SK-N-SH treated with all-trans-retinoic acid at 6 μM for 48 hours (cell line): ENCODE results near the gene NTM.

Experiments used
- ATAC-seq: fragments of 200-7000 bp; cut with Tn5 transposase; 3 replicates; pipeline ENCODE4 v1.9.1; 2020; ENCODE audit warnings: mild to moderate bottlenecking, moderate library complexity
- ARNTL ChIP-seq: fragments of 450-650 bp; formaldehyde crosslinking; IDR thresholded peaks from 2 replicates; pipeline ENCODE4 v1.5.0; 2020; ENCODE audit warnings: low read depth, mild to moderate bottlenecking, moderate library complexity, borderline replicate concordance
- BACH2 ChIP-seq: fragments of 250-450 bp; sonication (Bioruptor Pico); IDR thresholded peaks from 2 replicates; pipeline ENCODE4 v1.9.0; 2021; ENCODE audit warnings: mild to moderate bottlenecking, borderline replicate concordance
- ESRRG ChIP-seq: fragments of 250-450 bp; sonication (Bioruptor Pico); IDR thresholded peaks from 2 replicates; pipeline ENCODE4 v1.6.1; 2021; ENCODE audit warnings: mild to moderate bottlenecking
- GLIS3 ChIP-seq: fragments of 250-450 bp; sonication (Bioruptor Pico); IDR thresholded peaks from 2 replicates; pipeline ENCODE4 v1.5.0; 2020; ENCODE audit warnings: mild to moderate bottlenecking, moderate library complexity
- ISL1 ChIP-seq: fragments of 250-450 bp; sonication (Bioruptor Pico); IDR thresholded peaks from 2 replicates; pipeline ENCODE4 v2.1.2; 2022; ENCODE audit warnings: mild to moderate bottlenecking, moderate library complexity
- OSR1 ChIP-seq: fragments of 250-450 bp; sonication (Bioruptor Pico); IDR thresholded peaks from 2 replicates; pipeline ENCODE4 v1.8.0; 2022; ENCODE audit warnings: moderate library complexity, mild to moderate bottlenecking, inconsistent platforms
- PATZ1 ChIP-seq: fragments of 250-450 bp; sonication (Bioruptor Pico); IDR thresholded peaks from 2 replicates; pipeline ENCODE4 v1.8.0; 2020; ENCODE audit warnings: mild to moderate bottlenecking, moderate library complexity, borderline replicate concordance
- POU6F1 ChIP-seq: fragments of 250-450 bp; sonication (Bioruptor Pico); IDR thresholded peaks from 2 replicates; pipeline ENCODE4 v1.8.0; 2021; ENCODE audit warnings: low read depth, mild to moderate bottlenecking, moderate library complexity, borderline replicate concordance
- TCF4 ChIP-seq: fragments of 250-450 bp; sonication (Bioruptor Pico); IDR thresholded peaks from 2 replicates; pipeline ENCODE4 v1.8.0; 2021; ENCODE audit warnings: mild to moderate bottlenecking, moderate library complexity, borderline replicate concordance
- TOX ChIP-seq: fragments of 250-450 bp; sonication (Bioruptor Pico); IDR thresholded peaks from 2 replicates; pipeline ENCODE4 v1.8.0; 2021; ENCODE audit warnings: mild to moderate bottlenecking, moderate library complexity, borderline replicate concordance
- TSHZ2 ChIP-seq: fragments of 250-450 bp; sonication (Bioruptor Pico); IDR thresholded peaks from 2 replicates; pipeline ENCODE4 v1.5.0; 2020; ENCODE audit warnings: mild to moderate bottlenecking, moderate library complexity
- ZC3H10 ChIP-seq: fragments of 250-450 bp; sonication (Bioruptor Pico); IDR thresholded peaks from 2 replicates; pipeline ENCODE4 v1.5.1; 2021; ENCODE audit warnings: mild to moderate bottlenecking, moderate library complexity
- ZFP3 ChIP-seq: fragments of 250-450 bp; sonication (Bioruptor Pico); IDR thresholded peaks from 2 replicates; pipeline ENCODE4 v1.5.0; 2020; ENCODE audit warnings: mild to moderate bottlenecking, moderate library complexity
- ZFP30 ChIP-seq: fragments of 450-650 bp; formaldehyde crosslinking; IDR thresholded peaks from 2 replicates; pipeline ENCODE4 v1.5.0; 2022; ENCODE audit warnings: mild to moderate bottlenecking, moderate library complexity
- ZNF565 ChIP-seq: fragments of 450-650 bp; formaldehyde crosslinking; conservative IDR thresholded peaks from 2 replicates; pipeline ENCODE4 v1.5.0; 2020; ENCODE audit warnings: low read depth, mild to moderate bottlenecking, moderate library complexity
- ZNF70 ChIP-seq: fragments of 450-650 bp; formaldehyde crosslinking; IDR thresholded peaks from 2 replicates; pipeline ENCODE4 v1.5.0; 2020; ENCODE audit warnings: mild to moderate bottlenecking, moderate library complexity
- ZNF8 ChIP-seq: fragments of 450-650 bp; formaldehyde crosslinking; IDR thresholded peaks from 2 replicates; pipeline ENCODE4 v1.5.0; 2020; ENCODE audit warnings: mild to moderate bottlenecking, moderate library complexity

Gene NTM

DNA sequence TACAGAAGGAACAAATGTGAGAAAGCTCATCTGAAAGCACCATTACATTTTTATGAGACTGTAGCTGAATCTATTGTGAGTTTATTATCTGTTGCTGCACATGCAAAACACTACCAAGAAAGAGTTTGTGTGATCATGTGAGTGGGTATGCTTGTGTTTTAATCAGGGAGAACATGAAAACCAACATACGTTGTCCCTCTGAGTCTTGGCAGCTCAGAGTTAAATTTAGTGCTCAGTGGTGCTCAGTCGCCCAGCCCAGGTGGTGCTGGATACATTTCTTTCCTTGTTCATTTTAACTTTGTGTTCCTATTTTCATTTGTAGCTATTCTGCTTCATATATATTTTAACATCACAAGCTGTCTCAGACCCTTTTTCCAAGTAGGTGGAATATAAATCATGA, 500.6 kb downstream of the NTM start (continued):
- TF ChIP-seq PATZ1 (CRISPR knock-in tag) (no peak), TCF4 (CRISPR knock-in tag) (no peak)

DNA sequence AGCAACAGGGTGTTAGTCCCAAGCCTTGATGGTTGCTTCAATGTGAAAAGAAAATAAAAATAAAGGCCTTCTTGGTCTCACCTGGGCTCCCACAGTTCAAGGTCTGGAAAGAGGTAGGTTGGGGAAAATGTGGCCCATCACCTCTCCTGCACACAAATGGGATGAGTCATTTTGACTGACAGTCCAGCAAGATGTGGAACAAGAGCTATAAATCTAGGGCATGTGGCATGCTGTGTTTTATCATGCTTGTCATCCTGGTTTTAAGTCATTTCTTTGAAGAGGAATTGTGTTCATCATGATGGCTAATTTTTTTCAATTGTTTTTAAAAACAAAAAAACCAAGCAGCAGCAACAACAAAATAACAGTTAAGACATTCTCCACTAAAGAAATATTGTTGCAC, 503.7 kb downstream of the NTM start:
- TF ChIP-seq ZNF70 (CRISPR knock-in tag) (no peak), ZC3H10 (CRISPR knock-in tag) (no peak), OSR1 (CRISPR knock-in tag) (no peak), ZFP30 (CRISPR knock-in tag) (no peak), ZFP3 (CRISPR knock-in tag) (no peak), ZNF565 (CRISPR knock-in tag) (no peak), TOX (CRISPR knock-in tag) (no peak), PATZ1 (CRISPR knock-in tag) (no peak), ISL1 (CRISPR knock-in tag) (no peak), ZNF8 (CRISPR knock-in tag) (no peak), BACH2 (no peak)
- ATAC-seq, result no peak

GRCh38 chr11:131875611-131876010, 505.2 kb downstream of the NTM start:
- TF ChIP-seq ZC3H10 (CRISPR knock-in tag) (no peak), BACH2 (no peak), TOX (CRISPR knock-in tag) (no peak), ZFP3 (CRISPR knock-in tag) (no peak), GLIS3 (CRISPR knock-in tag) (no peak), ZNF70 (CRISPR knock-in tag) (no peak), ARNTL (CRISPR knock-in tag) (no peak), ZNF565 (CRISPR knock-in tag) (no peak), ISL1 (CRISPR knock-in tag) (no peak), OSR1 (CRISPR knock-in tag) (no peak), POU6F1 (CRISPR knock-in tag) (no peak)
- no peak for ATAC-seq

- no peak; the same call in 1 of the 3 replicates for ATAC-seq
- TF ChIP-seq ESRRG (no peak), ZFP30 (CRISPR knock-in tag) (no peak), ZNF8 (CRISPR knock-in tag) (no peak), ISL1 (CRISPR knock-in tag) (no peak), ARNTL (CRISPR knock-in tag) (no peak), TSHZ2 (CRISPR knock-in tag) (no peak), ZNF565 (CRISPR knock-in tag) (no peak), PATZ1 (CRISPR knock-in tag) (no peak), OSR1 (CRISPR knock-in tag) (no peak), BACH2 (no peak), TCF4 (CRISPR knock-in tag) (no peak), TOX (CRISPR knock-in tag) (no peak)
Measured at GRCh38 chr11:131877246-131877942, 507.0 kb downstream of the NTM start.
